ENCODE measurements around the gene ALAS1. TPM values are rescaled to one million over a fixed set of nuclear protein-coding genes. Genes with fewer than 3 reads are reported as not detected.
A peak's percentile ranks its signal among the peaks of the same experiment; 100 is the strongest.

The ALAS1 gene
- total and polyA plus RNA-seq, 9 of the 15 experiments (the other 6 are each of a cell fraction or from before 2014, with no cell fraction given), result 21.4 to 49.5 (median 34.4) TPM

- ChIA-PET CTCF (ENCODE audit: low intra/inter-chr PET ratio) (no interaction called here), POLR2A (interaction anchor here (1.1 to 1.7 kb wide), 3 partner anchors 9 to 42 kb away, joined by 3 to 8 read pairs (median 5); partner anchors contain the start of gene WDR82)
- FAIRE-seq, result no peak
- Histone ChIP-seq H3K9me1 (ENCODE audit: control insufficient read depth, insufficient read depth, low read length) (no peaks in the 10 kb centered on the region), H3K79me2 (ENCODE audit: control insufficient read depth, insufficient read depth, low read length) (peaks cover 51% of the 10 kb centered on the region), H3K27ac (ENCODE audit: extremely low read depth, low read depth, low read length) (peak overlapping the region; percentile 74; the same call in 2 of the 3 replicates), H3K9me3 (replicated peaks; ENCODE audit: control insufficient read depth, insufficient read depth, low read depth, low read length) (no peaks in the 10 kb centered on the region), H4K20me1 (replicated peaks; ENCODE audit: control insufficient read depth, insufficient read depth, low read length) (no peaks in the 10 kb centered on the region; the same call in 1 of the 2 replicates), H3K4me1 (replicated peaks in 1 of 2; ENCODE audit: control insufficient read depth in 2 of 2, insufficient read depth in 2 of 2, low read length in 2 of 2) (peaks cover 32 to 55% of the 10 kb centered on the region in 2 experiments), H3K4me3 (no peak overlapping the region), H3K9ac (ENCODE audit: insufficient read depth in 1 of 2, low read depth in 2 of 2, low read length in 2 of 2) (peak overlapping the region in 1 of 2 experiments; percentile 96; a peak in 3 of 4 replicates), H3K4me2 (ENCODE audit: insufficient read depth, low read length) (no peak overlapping the region; the same call in 1 of the 2 replicates), H3K27me3 (ENCODE audit: control insufficient read depth in 2 of 2, insufficient read depth in 2 of 2, low read length in 2 of 2) (no peaks in the 10 kb centered on the region), H3K36me3 (ENCODE audit: control insufficient read depth, insufficient read depth, low read length) (peaks cover 10% of the 10 kb centered on the region; the same call in 2 of the 3 replicates), H2AFZ (ENCODE audit: low read depth, low read length) (no peak overlapping the region)
- no peak for DNase-seq (ENCODE audit: extremely low read depth in 1 of 4, low spot score in 3 of 4)
- BruUV-seq (replicated peaks), result no TSS peak
- TF ChIP-seq HEY1 (CRISPR knock-in tag; IDR thresholded peaks at IDR 0.05; ENCODE audit: borderline replicate concordance) (no peak), ZBTB7A (IDR thresholded peaks at IDR 0.05; ENCODE audit: borderline replicate concordance, control insufficient read depth, low read depth, low read length) (peak; percentile 23; the same call in 1 of the 2 replicates)
- intact Hi-C loops (cut with micrococcal nuclease) (no loop called here), in situ Hi-C loops (cut with MboI) (no loop called here)
- no peak for ATAC-seq
- 81% methylated on average over 3 of the region's 5 CpGs for WGBS (ENCODE audit: insufficient coverage, low coverage, missing lambda C conversion rate)
These were observed 38.5 kb downstream of the ALAS1 start for GRCh38 chr3:52236424-52236886.

- peak overlapping the region; percentile 67 for H3K4me3 ChIP-seq
- no peaks in the 10 kb centered on the region for H3K9me3 ChIP-seq (replicated peaks; ENCODE audit: control insufficient read depth, insufficient read depth, low read depth, low read length)
- FAIRE-seq (no peak), DNase-seq (ENCODE audit: extremely low read depth in 1 of 4, low spot score in 3 of 4) (no peak), ATAC-seq (no peak)
- H2AFZ ChIP-seq (ENCODE audit: low read depth, low read length), result 0 out of 2 replicates have a peak overlapping the region, but pooled peaks have one; percentile 4
- H4K20me1 ChIP-seq (replicated peaks; ENCODE audit: control insufficient read depth, insufficient read depth, low read length), result no peaks in the 10 kb centered on the region
- H3K9ac ChIP-seq (ENCODE audit: insufficient read depth in 1 of 2, low read depth in 2 of 2, low read length in 2 of 2), result peak overlapping the region; percentile 61 to 96; a peak in 3 of 4 replicates
- BruUV-seq (replicated peaks), result no TSS peak
- H3K9me1 ChIP-seq (ENCODE audit: control insufficient read depth, insufficient read depth, low read length), result no peaks in the 10 kb centered on the region
- H3K79me2 ChIP-seq (ENCODE audit: control insufficient read depth, insufficient read depth, low read length), result peaks cover 51% of the 10 kb centered on the region
- H3K4me2 ChIP-seq (ENCODE audit: insufficient read depth, low read length), result peak overlapping the region; percentile 98
- H3K27me3 ChIP-seq (ENCODE audit: control insufficient read depth in 2 of 2, insufficient read depth in 2 of 2, low read length in 2 of 2), result no peaks in the 10 kb centered on the region
- POLR2A ChIA-PET, result interaction anchor here (0.7 to 1.7 kb wide), 6 partner anchors 10 to 99 kb away, joined by 3 to 8 read pairs (median 4); partner anchors contain the start of genes GLYCTK and WDR82
- intact Hi-C loops (cut with micrococcal nuclease), result no loop called here
- WGBS (ENCODE audit: insufficient coverage, low coverage, missing lambda C conversion rate), result 8% methylated on average over 2 of the region's 6 CpGs
- in situ Hi-C loops (cut with MboI), result no loop called here
- peak overlapping the region; percentile 74 for H3K27ac ChIP-seq (ENCODE audit: extremely low read depth, low read depth, low read length)
- peaks cover 6% of the 10 kb centered on the region; the same call in 2 of the 3 replicates for H3K36me3 ChIP-seq (ENCODE audit: control insufficient read depth, insufficient read depth, low read length)
- peaks cover 37 to 48% of the 10 kb centered on the region in 2 experiments for H3K4me1 ChIP-seq (replicated peaks in 1 of 2; ENCODE audit: control insufficient read depth in 2 of 2, insufficient read depth in 2 of 2, low read length in 2 of 2)
- CTCF ChIA-PET (ENCODE audit: low intra/inter-chr PET ratio), result no interaction called here
- TF ChIP-seq ATF7 (IDR thresholded peaks at IDR 0.05) (peak; percentile 26; the same call in 1 of the 2 replicates), ZNF830 (CRISPR knock-in tag; IDR thresholded peaks at IDR 0.05) (no peak)
These were observed 39.2 kb downstream of the ALAS1 start for GRCh38 chr3:52237006-52237656.

Measured in K562 (cell line).